HEK293 (cell line): ENCODE measurements around the gene C1orf21.

Source experiments
- BCL11B ChIP-seq: fragments of 450-650 bp; formaldehyde crosslinking; IDR thresholded peaks from 2 replicates; pipeline ENCODE4 v1.5.1; 2016; ENCODE audit warnings: low read depth, missing biosample characterization, missing genetic modification characterization
- IKZF3 ChIP-seq: fragments of 450-650 bp; IDR thresholded peaks from 2 replicates; pipeline ENCODE4 v1.5.0; 2018; ENCODE audit warnings: missing biosample characterization, mild to moderate bottlenecking, missing genetic modification characterization, moderate library complexity
- KLF10 ChIP-seq: fragments of 450-650 bp; IDR thresholded peaks from 2 replicates; pipeline ENCODE4 v1.5.1; 2018; ENCODE audit warnings: missing biosample characterization, mild to moderate bottlenecking, missing genetic modification characterization
- KLF16 ChIP-seq: fragments of 450-650 bp; formaldehyde crosslinking; IDR thresholded peaks from 2 replicates; pipeline ENCODE4 v1.5.1; 2017; ENCODE audit warnings: missing biosample characterization, missing genetic modification characterization
- KLF8 ChIP-seq: fragments of 450-650 bp; formaldehyde crosslinking; IDR thresholded peaks from 2 replicates; pipeline ENCODE4 v1.5.1; 2016; ENCODE audit warnings: missing biosample characterization, missing genetic modification characterization
- KLF9 ChIP-seq: fragments of 450-650 bp; formaldehyde crosslinking; IDR thresholded peaks from 2 replicates; pipeline ENCODE4 v1.5.1; 2016; ENCODE audit warnings: missing biosample characterization, missing genetic modification characterization, low read depth
- MZF1 ChIP-seq: fragments of 450-650 bp; formaldehyde crosslinking; IDR thresholded peaks from 2 replicates; pipeline ENCODE4 v1.5.1; 2017; ENCODE audit warnings: missing biosample characterization, missing genetic modification characterization, borderline replicate concordance
- SCRT1 ChIP-seq: fragments of 450-650 bp; formaldehyde crosslinking; IDR thresholded peaks from 2 replicates; pipeline ENCODE4 v1.5.1; 2016; ENCODE audit warnings: missing biosample characterization, missing genetic modification characterization, borderline replicate concordance
- ZBTB17 ChIP-seq: fragments of 450-650 bp; formaldehyde crosslinking; IDR thresholded peaks from 2 replicates; pipeline ENCODE4 v1.5.1; 2016; ENCODE audit warnings: missing biosample characterization, missing genetic modification characterization
- ZIC2 ChIP-seq: fragments of 450-650 bp; formaldehyde crosslinking; IDR thresholded peaks from 2 replicates; pipeline ENCODE4 v1.5.1; 2016; ENCODE audit warnings: missing biosample characterization, missing genetic modification characterization
- ZNF133 ChIP-seq: fragments of 450-650 bp; formaldehyde crosslinking; IDR thresholded peaks from 2 replicates; pipeline ENCODE4 v1.5.1; 2016; ENCODE audit warnings: missing biosample characterization, missing genetic modification characterization
- ZNF211 ChIP-seq: fragments of 450-650 bp; formaldehyde crosslinking; IDR thresholded peaks from 2 replicates; pipeline ENCODE4 v1.5.1; 2016; ENCODE audit warnings: low read depth, missing biosample characterization, missing genetic modification characterization
- ZNF221 ChIP-seq: fragments of 450-650 bp; formaldehyde crosslinking; IDR thresholded peaks from 2 replicates; pipeline ENCODE4 v1.5.1; 2017; ENCODE audit warnings: missing biosample characterization, missing genetic modification characterization, borderline replicate concordance
- ZNF335 ChIP-seq: fragments of 450-650 bp; formaldehyde crosslinking; conservative IDR thresholded peaks from 2 replicates; pipeline ENCODE4 v1.5.1; 2016; ENCODE audit warnings: missing biosample characterization, missing genetic modification characterization
- ZNF610 ChIP-seq: fragments of 450-650 bp; formaldehyde crosslinking; IDR thresholded peaks from 2 replicates; pipeline ENCODE4 v1.5.1; 2016; ENCODE audit warnings: missing biosample characterization, missing genetic modification characterization, borderline replicate concordance
- ZNF660 ChIP-seq: fragments of 450-650 bp; IDR thresholded peaks from 2 replicates; pipeline ENCODE4 v1.5.1; 2018; ENCODE audit warnings: missing biosample characterization, mild to moderate bottlenecking, missing genetic modification characterization
- ZNF747 ChIP-seq: fragments of 450-650 bp; formaldehyde crosslinking; IDR thresholded peaks from 2 replicates; pipeline ENCODE4 v1.5.1; 2016; ENCODE audit warnings: missing biosample characterization, missing genetic modification characterization
- ZSCAN30 ChIP-seq: fragments of 450-650 bp; IDR thresholded peaks from 2 replicates; pipeline ENCODE4 v1.5.1; 2018; ENCODE audit warnings: missing biosample characterization, mild to moderate bottlenecking, missing genetic modification characterization, moderate library complexity
- ZXDB ChIP-seq: fragments of 450-650 bp; formaldehyde crosslinking; IDR thresholded peaks from 2 replicates; pipeline ENCODE4 v1.5.1; 2016; ENCODE audit warnings: missing biosample characterization, missing genetic modification characterization
- TF ChIP-seq, protein P1 (sequence below): fragments of 450-650 bp; formaldehyde crosslinking; IDR thresholded peaks from 2 replicates; pipeline ENCODE4 v1.5.1; 2016; ENCODE audit warnings: missing biosample characterization, missing genetic modification characterization, borderline replicate concordance
- TF ChIP-seq, protein P2 (sequence below): fragments of 450-650 bp; formaldehyde crosslinking; IDR thresholded peaks from 2 replicates; pipeline ENCODE4 v1.5.1; 2016; ENCODE audit warnings: missing biosample characterization, missing genetic modification characterization
- TF ChIP-seq, protein P3 (sequence below): fragments of 450-650 bp; formaldehyde crosslinking; IDR thresholded peaks from 2 replicates; pipeline ENCODE4 v1.5.1; 2016; ENCODE audit warnings: missing biosample characterization, missing genetic modification characterization
- TF ChIP-seq, protein P4 (sequence below): fragments of 450-650 bp; formaldehyde crosslinking; IDR thresholded peaks from 2 replicates; pipeline ENCODE4 v1.5.1; 2016; ENCODE audit warnings: missing biosample characterization, missing genetic modification characterization
- TF ChIP-seq, protein P5 (sequence below): fragments of 450-650 bp; formaldehyde crosslinking; IDR thresholded peaks from 2 replicates; pipeline ENCODE4 v1.5.1; 2017; ENCODE audit warnings: missing biosample characterization, mild to moderate bottlenecking, missing genetic modification characterization, moderate library complexity

The C1orf21 gene

DNA sequence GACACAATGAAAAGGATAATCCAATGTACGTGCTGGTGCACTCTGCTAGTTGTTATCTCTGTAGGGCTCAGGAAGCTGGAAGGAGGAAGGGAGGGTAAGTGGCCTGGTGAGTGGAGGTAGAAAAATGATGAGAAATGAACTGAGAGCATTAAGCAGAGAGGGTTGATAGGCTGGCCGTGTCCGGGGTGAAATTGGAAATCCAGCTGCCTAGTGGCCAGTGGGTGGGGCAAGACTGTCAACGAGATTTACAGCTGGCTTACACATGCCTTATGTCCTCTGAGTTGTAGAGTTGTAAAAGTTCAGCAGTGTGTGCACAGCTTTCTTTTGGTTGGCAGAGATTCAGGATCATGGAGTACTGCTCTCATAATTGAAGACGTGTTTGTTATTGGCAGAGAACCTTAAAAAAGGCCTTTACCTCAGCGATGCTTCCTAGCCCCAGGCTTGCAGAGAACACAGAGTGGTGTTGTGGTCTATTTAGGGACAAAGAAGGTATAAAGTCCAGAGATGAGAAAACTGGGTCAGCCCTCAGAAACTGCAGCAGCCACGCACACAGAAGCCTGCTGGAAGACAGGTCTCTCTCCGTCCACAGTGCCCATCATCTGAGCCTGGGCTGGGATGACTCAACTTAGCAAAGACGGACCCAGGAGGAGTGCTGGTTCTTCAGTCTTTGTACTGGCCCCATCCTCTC lies 235.5 kb downstream of the C1orf21 start (continued):
- TF ChIP-seq, protein P1, sequence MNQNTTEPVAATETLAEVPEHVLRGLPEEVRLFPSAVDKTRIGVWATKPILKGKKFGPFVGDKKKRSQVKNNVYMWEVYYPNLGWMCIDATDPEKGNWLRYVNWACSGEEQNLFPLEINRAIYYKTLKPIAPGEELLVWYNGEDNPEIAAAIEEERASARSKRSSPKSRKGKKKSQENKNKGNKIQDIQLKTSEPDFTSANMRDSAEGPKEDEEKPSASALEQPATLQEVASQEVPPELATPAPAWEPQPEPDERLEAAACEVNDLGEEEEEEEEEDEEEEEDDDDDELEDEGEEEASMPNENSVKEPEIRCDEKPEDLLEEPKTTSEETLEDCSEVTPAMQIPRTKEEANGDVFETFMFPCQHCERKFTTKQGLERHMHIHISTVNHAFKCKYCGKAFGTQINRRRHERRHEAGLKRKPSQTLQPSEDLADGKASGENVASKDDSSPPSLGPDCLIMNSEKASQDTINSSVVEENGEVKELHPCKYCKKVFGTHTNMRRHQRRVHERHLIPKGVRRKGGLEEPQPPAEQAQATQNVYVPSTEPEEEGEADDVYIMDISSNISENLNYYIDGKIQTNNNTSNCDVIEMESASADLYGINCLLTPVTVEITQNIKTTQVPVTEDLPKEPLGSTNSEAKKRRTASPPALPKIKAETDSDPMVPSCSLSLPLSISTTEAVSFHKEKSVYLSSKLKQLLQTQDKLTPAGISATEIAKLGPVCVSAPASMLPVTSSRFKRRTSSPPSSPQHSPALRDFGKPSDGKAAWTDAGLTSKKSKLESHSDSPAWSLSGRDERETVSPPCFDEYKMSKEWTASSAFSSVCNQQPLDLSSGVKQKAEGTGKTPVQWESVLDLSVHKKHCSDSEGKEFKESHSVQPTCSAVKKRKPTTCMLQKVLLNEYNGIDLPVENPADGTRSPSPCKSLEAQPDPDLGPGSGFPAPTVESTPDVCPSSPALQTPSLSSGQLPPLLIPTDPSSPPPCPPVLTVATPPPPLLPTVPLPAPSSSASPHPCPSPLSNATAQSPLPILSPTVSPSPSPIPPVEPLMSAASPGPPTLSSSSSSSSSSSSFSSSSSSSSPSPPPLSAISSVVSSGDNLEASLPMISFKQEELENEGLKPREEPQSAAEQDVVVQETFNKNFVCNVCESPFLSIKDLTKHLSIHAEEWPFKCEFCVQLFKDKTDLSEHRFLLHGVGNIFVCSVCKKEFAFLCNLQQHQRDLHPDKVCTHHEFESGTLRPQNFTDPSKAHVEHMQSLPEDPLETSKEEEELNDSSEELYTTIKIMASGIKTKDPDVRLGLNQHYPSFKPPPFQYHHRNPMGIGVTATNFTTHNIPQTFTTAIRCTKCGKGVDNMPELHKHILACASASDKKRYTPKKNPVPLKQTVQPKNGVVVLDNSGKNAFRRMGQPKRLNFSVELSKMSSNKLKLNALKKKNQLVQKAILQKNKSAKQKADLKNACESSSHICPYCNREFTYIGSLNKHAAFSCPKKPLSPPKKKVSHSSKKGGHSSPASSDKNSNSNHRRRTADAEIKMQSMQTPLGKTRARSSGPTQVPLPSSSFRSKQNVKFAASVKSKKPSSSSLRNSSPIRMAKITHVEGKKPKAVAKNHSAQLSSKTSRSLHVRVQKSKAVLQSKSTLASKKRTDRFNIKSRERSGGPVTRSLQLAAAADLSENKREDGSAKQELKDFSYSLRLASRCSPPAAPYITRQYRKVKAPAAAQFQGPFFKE = no peak
- TF ChIP-seq ZNF747 (tag by site-specific recombination) (no peak), KLF16 (tag by site-specific recombination) (peak; percentile 71), ZNF211 (tag by site-specific recombination) (no peak), ZNF610 (tag by site-specific recombination) (peak; percentile 89; the same call in 1 of the 2 replicates), ZNF660 (tag by site-specific recombination) (peak; percentile 62; the same call in 1 of the 2 replicates), MZF1 (tag by site-specific recombination) (peak; percentile 84; the same call in 1 of the 2 replicates), ZNF133 (tag by site-specific recombination) (peak; percentile 97), ZIC2 (peak; percentile 74), BCL11B (tag by site-specific recombination) (no peak), KLF8 (tag by site-specific recombination) (peak; percentile 52; the same call in 1 of the 2 replicates), KLF10 (tag by site-specific recombination) (peak; percentile 69), KLF9 (peak; percentile 77; the same call in 1 of the 2 replicates), ZSCAN30 (peak; percentile 73), ZXDB (tag by site-specific recombination) (peak; percentile 95), ZNF335 (tag by site-specific recombination) (peak; percentile 65), SCRT1 (tag by site-specific recombination) (peak; percentile 9; the same call in 1 of the 2 replicates), IKZF3 (tag by site-specific recombination) (peak; percentile 77), ZNF221 (tag by site-specific recombination) (no peak), ZBTB17 (tag by site-specific recombination) (peak; percentile 97)
- TF ChIP-seq, protein P2, sequence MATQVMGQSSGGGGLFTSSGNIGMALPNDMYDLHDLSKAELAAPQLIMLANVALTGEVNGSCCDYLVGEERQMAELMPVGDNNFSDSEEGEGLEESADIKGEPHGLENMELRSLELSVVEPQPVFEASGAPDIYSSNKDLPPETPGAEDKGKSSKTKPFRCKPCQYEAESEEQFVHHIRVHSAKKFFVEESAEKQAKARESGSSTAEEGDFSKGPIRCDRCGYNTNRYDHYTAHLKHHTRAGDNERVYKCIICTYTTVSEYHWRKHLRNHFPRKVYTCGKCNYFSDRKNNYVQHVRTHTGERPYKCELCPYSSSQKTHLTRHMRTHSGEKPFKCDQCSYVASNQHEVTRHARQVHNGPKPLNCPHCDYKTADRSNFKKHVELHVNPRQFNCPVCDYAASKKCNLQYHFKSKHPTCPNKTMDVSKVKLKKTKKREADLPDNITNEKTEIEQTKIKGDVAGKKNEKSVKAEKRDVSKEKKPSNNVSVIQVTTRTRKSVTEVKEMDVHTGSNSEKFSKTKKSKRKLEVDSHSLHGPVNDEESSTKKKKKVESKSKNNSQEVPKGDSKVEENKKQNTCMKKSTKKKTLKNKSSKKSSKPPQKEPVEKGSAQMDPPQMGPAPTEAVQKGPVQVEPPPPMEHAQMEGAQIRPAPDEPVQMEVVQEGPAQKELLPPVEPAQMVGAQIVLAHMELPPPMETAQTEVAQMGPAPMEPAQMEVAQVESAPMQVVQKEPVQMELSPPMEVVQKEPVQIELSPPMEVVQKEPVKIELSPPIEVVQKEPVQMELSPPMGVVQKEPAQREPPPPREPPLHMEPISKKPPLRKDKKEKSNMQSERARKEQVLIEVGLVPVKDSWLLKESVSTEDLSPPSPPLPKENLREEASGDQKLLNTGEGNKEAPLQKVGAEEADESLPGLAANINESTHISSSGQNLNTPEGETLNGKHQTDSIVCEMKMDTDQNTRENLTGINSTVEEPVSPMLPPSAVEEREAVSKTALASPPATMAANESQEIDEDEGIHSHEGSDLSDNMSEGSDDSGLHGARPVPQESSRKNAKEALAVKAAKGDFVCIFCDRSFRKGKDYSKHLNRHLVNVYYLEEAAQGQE (tag by site-specific recombination) = no peak
- TF ChIP-seq, protein P3, sequence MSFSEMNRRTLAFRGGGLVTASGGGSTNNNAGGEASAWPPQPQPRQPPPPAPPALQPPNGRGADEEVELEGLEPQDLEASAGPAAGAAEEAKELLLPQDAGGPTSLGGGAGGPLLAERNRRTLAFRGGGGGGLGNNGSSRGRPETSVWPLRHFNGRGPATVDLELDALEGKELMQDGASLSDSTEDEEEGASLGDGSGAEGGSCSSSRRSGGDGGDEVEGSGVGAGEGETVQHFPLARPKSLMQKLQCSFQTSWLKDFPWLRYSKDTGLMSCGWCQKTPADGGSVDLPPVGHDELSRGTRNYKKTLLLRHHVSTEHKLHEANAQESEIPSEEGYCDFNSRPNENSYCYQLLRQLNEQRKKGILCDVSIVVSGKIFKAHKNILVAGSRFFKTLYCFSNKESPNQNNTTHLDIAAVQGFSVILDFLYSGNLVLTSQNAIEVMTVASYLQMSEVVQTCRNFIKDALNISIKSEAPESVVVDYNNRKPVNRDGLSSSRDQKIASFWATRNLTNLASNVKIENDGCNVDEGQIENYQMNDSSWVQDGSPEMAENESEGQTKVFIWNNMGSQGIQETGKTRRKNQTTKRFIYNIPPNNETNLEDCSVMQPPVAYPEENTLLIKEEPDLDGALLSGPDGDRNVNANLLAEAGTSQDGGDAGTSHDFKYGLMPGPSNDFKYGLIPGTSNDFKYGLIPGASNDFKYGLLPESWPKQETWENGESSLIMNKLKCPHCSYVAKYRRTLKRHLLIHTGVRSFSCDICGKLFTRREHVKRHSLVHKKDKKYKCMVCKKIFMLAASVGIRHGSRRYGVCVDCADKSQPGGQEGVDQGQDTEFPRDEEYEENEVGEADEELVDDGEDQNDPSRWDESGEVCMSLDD (tag by site-specific recombination) = no peak
- TF ChIP-seq, protein P4, sequence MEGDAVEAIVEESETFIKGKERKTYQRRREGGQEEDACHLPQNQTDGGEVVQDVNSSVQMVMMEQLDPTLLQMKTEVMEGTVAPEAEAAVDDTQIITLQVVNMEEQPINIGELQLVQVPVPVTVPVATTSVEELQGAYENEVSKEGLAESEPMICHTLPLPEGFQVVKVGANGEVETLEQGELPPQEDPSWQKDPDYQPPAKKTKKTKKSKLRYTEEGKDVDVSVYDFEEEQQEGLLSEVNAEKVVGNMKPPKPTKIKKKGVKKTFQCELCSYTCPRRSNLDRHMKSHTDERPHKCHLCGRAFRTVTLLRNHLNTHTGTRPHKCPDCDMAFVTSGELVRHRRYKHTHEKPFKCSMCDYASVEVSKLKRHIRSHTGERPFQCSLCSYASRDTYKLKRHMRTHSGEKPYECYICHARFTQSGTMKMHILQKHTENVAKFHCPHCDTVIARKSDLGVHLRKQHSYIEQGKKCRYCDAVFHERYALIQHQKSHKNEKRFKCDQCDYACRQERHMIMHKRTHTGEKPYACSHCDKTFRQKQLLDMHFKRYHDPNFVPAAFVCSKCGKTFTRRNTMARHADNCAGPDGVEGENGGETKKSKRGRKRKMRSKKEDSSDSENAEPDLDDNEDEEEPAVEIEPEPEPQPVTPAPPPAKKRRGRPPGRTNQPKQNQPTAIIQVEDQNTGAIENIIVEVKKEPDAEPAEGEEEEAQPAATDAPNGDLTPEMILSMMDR (tag by site-specific recombination) = peak; percentile 41; the same call in 1 of the 2 replicates
- TF ChIP-seq, protein P5, sequence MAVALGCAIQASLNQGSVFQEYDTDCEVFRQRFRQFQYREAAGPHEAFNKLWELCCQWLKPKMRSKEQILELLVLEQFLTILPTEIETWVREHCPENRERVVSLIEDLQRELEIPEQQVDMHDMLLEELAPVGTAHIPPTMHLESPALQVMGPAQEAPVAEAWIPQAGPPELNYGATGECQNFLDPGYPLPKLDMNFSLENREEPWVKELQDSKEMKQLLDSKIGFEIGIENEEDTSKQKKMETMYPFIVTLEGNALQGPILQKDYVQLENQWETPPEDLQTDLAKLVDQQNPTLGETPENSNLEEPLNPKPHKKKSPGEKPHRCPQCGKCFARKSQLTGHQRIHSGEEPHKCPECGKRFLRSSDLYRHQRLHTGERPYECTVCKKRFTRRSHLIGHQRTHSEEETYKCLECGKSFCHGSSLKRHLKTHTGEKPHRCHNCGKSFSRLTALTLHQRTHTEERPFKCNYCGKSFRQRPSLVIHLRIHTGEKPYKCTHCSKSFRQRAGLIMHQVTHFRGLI (tag by site-specific recombination) = peak; percentile 59; the same call in 1 of the 2 replicates
